OCI-LY7 (cell line): Measurements from ENCODE around the gene PCDHB14. TPM values are rescaled to one million over a fixed set of nuclear protein-coding genes. Genes with fewer than 3 reads are reported as not detected.

Source experiments
- BruUV-seq: library from RNA; stranded (reverse); fragments of 400-500 nt; replicated peaks from 2 replicates; lab custom pipeline; 2021; lab: Mats Ljungman, UMichigan
- CTCF ChIA-PET: fragments of 300-600 bp; sonication (Branson Sonifier 250); formaldehyde crosslinking; loops from one replicate; lab custom pipeline; 2022; ENCODE audit warnings: antibody characterized with exemption; ENCODE audit not compliant: unreplicated experiment; lab: Charles Lee
- POLR2A ChIA-PET: fragments of 300-600 bp; sonication (Branson Sonifier 250); formaldehyde crosslinking; loops from one replicate; lab custom pipeline; 2022; ENCODE audit warnings: antibody characterized with exemption; lab: Charles Lee
- DNase-seq: peaks from one replicate; pipeline ENCODE4 v3.0.0-alpha.2; 2015; ENCODE audit warnings: low spot score
- H2AFZ ChIP-seq: fragments of 200-600 bp; sonication (generic), shearing (Covaris generic); 2 replicates; pipeline ENCODE4 v1.6.1; 2014; ENCODE audit warnings: mild to moderate bottlenecking, antibody characterized with exemption, low read length, moderate library complexity
- H3K27ac ChIP-seq: fragments of 200-600 bp; sonication (generic); 2 replicates; pipeline ENCODE4 v1.5.1; 2014; ENCODE audit warnings: mixed run types, low read depth, mild to moderate bottlenecking, moderate library complexity, low read length, inconsistent platforms; ENCODE audit not compliant: poor library complexity, severe bottlenecking
- H3K36me3 ChIP-seq: fragments of 200-600 bp; sonication (generic); 2 replicates; pipeline ENCODE4 v1.6.1; 2014; ENCODE audit warnings: mild to moderate bottlenecking, antibody characterized with exemption, low read length, moderate library complexity, mixed read lengths; ENCODE audit not compliant: insufficient read depth
- H3K4me1 ChIP-seq: fragments of 200-600 bp; sonication (generic); 2 replicates; pipeline ENCODE4 v1.5.1; 2014; ENCODE audit warnings: mild to moderate bottlenecking, low read length; ENCODE audit not compliant: insufficient read depth, poor library complexity, severe bottlenecking
- H3K4me2 ChIP-seq: fragments of 200-600 bp; sonication (generic); 2 replicates; pipeline ENCODE4 v1.6.1; 2014; ENCODE audit warnings: mild to moderate bottlenecking, low read length
- H3K4me3 ChIP-seq: fragments of 200-600 bp; sonication (generic); 2 replicates; pipeline ENCODE4 v1.5.1; 2014; ENCODE audit warnings: mild to moderate bottlenecking, low read depth, low read length; ENCODE audit not compliant: poor library complexity, severe bottlenecking
- H3K79me2 ChIP-seq: fragments of 200-600 bp; sonication (generic); 2 replicates; pipeline ENCODE4 v1.6.1; 2016; ENCODE audit warnings: low read depth, mild to moderate bottlenecking, low read length, moderate library complexity, mixed read lengths; ENCODE audit not compliant: insufficient read depth
- H3K9me2 ChIP-seq: fragments of 200-600 bp; sonication (generic); 2 replicates; pipeline ENCODE4 v1.6.1; 2016; ENCODE audit warnings: mild to moderate bottlenecking, low read length, mixed read lengths; ENCODE audit not compliant: insufficient read depth
- H3K9me3 ChIP-seq: fragments of 200-600 bp; sonication (generic); 2 replicates; pipeline ENCODE4 v1.6.1; 2014; ENCODE audit warnings: mild to moderate bottlenecking, mixed run types, low read length, mixed read lengths
- H4K20me1 ChIP-seq: fragments of 200-600 bp; sonication (generic); 2 replicates; pipeline ENCODE4 v1.6.1; 2014; ENCODE audit warnings: mild to moderate bottlenecking, antibody characterized with exemption, low read length, moderate library complexity, mixed read lengths; ENCODE audit not compliant: insufficient read depth
- EZH2phosphoT487 ChIP-seq: fragments of 200-600 bp; sonication (generic); IDR thresholded peaks from 2 replicates; pipeline ENCODE4 v1.6.1; 2018; ENCODE audit warnings: low read depth, borderline replicate concordance, mild to moderate bottlenecking, mixed run types, antibody characterized with exemption, low read length, moderate library complexity, mixed read lengths
- intact Hi-C: fragments of 100-400 bp; cut with micrococcal nuclease; formaldehyde crosslinking; loops from one replicate; pipeline ENCODE4 v1.10.0; 2022; ENCODE audit not compliant: unreplicated experiment
- total RNA-seq, 2 experiments: library from RNA; depleted of rRNA in 1 of 2; stranded (reverse); fragments of >200 nt in 1 of 2; shearing (Covaris generic) in 1 of 2; gene quantifications; 2 replicates each; pipeline ENCODE4 v1.2.3, GENCODE V29; 2014 to 2022
- TF ChIP-seq, protein P1 (sequence below): fragments of 200-600 bp; sonication (generic); conservative IDR thresholded peaks from 2 replicates; pipeline ENCODE4 v1.5.1; 2014; ENCODE audit warnings: mild to moderate bottlenecking, antibody characterized with exemption, low read length, moderate library complexity, mixed read lengths

The PCDHB14 gene
- total RNA-seq, 2 experiments from 2014 or later = 0.22 TPM; not detected in 1

DNA sequence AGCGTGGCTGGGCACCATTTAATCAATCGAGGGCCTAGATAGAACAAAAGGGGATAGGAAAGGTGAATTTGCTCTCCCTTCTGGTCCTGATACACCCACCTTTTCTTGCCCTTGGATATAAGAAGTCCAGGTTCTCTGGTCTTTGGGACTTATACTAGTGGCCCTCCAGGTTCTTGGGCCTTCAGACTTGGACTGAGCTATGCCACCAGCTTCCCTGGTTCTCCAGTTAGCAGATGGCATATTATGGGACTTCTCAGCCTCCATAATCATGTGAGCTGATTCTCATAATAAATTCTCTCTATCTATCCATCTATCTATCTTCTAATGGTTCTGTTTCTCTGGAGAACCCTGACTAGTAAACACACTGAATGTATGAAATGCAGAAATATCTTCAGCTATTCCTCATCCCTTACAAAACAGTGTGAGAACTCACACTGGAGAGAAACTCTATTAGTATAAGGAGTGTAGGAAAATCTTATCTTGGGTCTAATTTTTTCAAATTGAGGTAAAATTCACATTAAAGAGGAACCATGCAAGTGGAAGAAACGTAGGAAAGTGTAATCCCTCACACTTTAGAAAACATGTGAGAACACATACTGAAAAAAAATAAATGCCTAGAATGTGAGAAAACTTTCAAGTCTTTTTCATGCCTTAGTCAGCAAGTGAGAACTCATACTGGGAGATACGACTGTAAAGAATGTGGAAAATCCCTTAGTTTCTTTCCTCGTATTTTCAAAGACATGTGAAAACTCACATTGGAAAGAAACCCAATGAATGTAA lies 37.5 kb downstream of the PCDHB14 start:
- Histone ChIP-seq H3K27ac (no peak overlapping the region), H3K4me2 (no peak overlapping the region), H3K9me3 (peaks cover 40% of the 10 kb centered on the region), H3K4me1 (no peaks in the 10 kb centered on the region), H2AFZ (no peak overlapping the region), H4K20me1 (no peaks in the 10 kb centered on the region), H3K79me2 (no peaks in the 10 kb centered on the region), H3K4me3 (no peak overlapping the region), H3K9me2 (no peaks in the 10 kb centered on the region), H3K36me3 (no peaks in the 10 kb centered on the region)
- ChIA-PET CTCF (no interaction called here), POLR2A (no interaction called here)
- intact Hi-C loops = no loop called here
- TF ChIP-seq, protein P1, sequence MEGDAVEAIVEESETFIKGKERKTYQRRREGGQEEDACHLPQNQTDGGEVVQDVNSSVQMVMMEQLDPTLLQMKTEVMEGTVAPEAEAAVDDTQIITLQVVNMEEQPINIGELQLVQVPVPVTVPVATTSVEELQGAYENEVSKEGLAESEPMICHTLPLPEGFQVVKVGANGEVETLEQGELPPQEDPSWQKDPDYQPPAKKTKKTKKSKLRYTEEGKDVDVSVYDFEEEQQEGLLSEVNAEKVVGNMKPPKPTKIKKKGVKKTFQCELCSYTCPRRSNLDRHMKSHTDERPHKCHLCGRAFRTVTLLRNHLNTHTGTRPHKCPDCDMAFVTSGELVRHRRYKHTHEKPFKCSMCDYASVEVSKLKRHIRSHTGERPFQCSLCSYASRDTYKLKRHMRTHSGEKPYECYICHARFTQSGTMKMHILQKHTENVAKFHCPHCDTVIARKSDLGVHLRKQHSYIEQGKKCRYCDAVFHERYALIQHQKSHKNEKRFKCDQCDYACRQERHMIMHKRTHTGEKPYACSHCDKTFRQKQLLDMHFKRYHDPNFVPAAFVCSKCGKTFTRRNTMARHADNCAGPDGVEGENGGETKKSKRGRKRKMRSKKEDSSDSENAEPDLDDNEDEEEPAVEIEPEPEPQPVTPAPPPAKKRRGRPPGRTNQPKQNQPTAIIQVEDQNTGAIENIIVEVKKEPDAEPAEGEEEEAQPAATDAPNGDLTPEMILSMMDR = no peak
- no peak for TF ChIP-seq EZH2phosphoT487
- peak; percentile 10 for DNase-seq
- BruUV-seq = no TSS peak

DNA sequence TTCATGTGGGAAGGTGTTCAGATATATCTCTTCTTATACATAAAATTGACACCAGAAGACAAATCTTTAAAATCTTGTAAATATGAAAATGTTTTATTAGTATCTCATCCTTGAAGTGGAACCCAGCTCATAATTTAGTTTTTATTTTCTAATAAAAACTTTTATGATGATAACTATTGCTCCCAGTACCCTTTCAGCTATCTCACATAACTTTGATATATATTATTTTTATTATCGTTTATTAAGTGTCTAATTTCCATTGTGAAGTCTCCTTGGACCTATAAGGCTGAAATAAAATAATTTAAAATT lies 38.0 kb downstream of the PCDHB14 start:
- peaks cover 34% of the 10 kb centered on the region for H3K9me3 ChIP-seq
- BruUV-seq = no TSS peak
- no peaks in the 10 kb centered on the region for H3K4me1 ChIP-seq
- H3K79me2 ChIP-seq = no peaks in the 10 kb centered on the region
- no peak overlapping the region for H3K4me3 ChIP-seq
- ChIA-PET CTCF (no interaction called here), POLR2A (no interaction called here)
- H4K20me1 ChIP-seq = no peaks in the 10 kb centered on the region
- DNase-seq = no peak
- H3K4me2 ChIP-seq = no peak overlapping the region
- TF ChIP-seq, protein P1 = no peak
- no peak for TF ChIP-seq EZH2phosphoT487
- H3K36me3 ChIP-seq = no peaks in the 10 kb centered on the region
- no peak overlapping the region for H3K27ac ChIP-seq
- no peak overlapping the region for H2AFZ ChIP-seq
- intact Hi-C loops = no loop called here
- H3K9me2 ChIP-seq = no peaks in the 10 kb centered on the region

GRCh38 chr5:141269195-141269594 lies 46.1 kb downstream of the PCDHB14 start:
- ChIA-PET CTCF (no interaction called here), POLR2A (interaction anchor here (0.6 to 0.7 kb wide), 3 partner anchors 13 to 774 kb away, joined by 3 read pairs; partner anchors contain the start of gene PCDHGB4)
- no peak for DNase-seq
- Histone ChIP-seq H3K9me3 (0 out of 2 replicates have a peak, but pooled peaks cover 3% of the 10 kb centered on the region), H3K27ac (no peak overlapping the region), H3K79me2 (no peaks in the 10 kb centered on the region), H3K4me3 (no peak overlapping the region), H4K20me1 (no peaks in the 10 kb centered on the region), H3K36me3 (no peaks in the 10 kb centered on the region), H3K4me1 (no peaks in the 10 kb centered on the region), H3K9me2 (no peaks in the 10 kb centered on the region), H3K4me2 (no peak overlapping the region), H2AFZ (no peak overlapping the region)
- TF ChIP-seq, protein P1 = no peak
- TF ChIP-seq EZH2phosphoT487 = no peak
- intact Hi-C loops = no loop called here
- no TSS peak for BruUV-seq
